Dendritic cell treated with granulocyte-macrophage colony-stimulating factor and Interleukin-4, amounts not matched to agents 40 ng/mL and 50 ng/mL, for 4 days (primary cell): ENCODE results near the gene ADCK1.

Experiments used
- H3K27ac Mint-ChIP-seq: one replicate; pipeline ENCODE4 v1.8.0; 2022; ENCODE audit warnings: mild to moderate bottlenecking, mixed read lengths
- H3K27me3 Mint-ChIP-seq: one replicate; pipeline ENCODE4 v1.8.0; 2022; ENCODE audit warnings: mild to moderate bottlenecking, mixed read lengths
- H3K36me3 Mint-ChIP-seq: one replicate; pipeline ENCODE4 v1.8.0; 2022; ENCODE audit warnings: low read depth, mixed read lengths
- H3K4me1 Mint-ChIP-seq: one replicate; pipeline ENCODE4 v1.8.0; 2022; ENCODE audit warnings: low read depth, mixed read lengths
- H3K4me3 Mint-ChIP-seq: one replicate; pipeline ENCODE4 v1.8.0; 2022; ENCODE audit warnings: mild to moderate bottlenecking, moderate library complexity, mixed read lengths
- H3K9me3 Mint-ChIP-seq: one replicate; pipeline ENCODE4 v1.8.0; 2022; ENCODE audit warnings: mixed read lengths
- intact Hi-C: fragments of 100-400 bp; cut with micrococcal nuclease; formaldehyde crosslinking; loops from one replicate; pipeline ENCODE4 v1.15.0; 2022

ADCK1 gene

GRCh38 chr14:77864085-77864484, 64.2 kb downstream of the ADCK1 start:
- H3K27me3 Mint-ChIP-seq, result no peaks in the 10 kb centered on the region
- no peak overlapping the region for H3K4me3 Mint-ChIP-seq
- H3K36me3 Mint-ChIP-seq, result peaks cover 46% of the 10 kb centered on the region
- intact Hi-C loops, result loop anchor here (5.0 kb wide), 1 partner anchor 733 kb away; no protein-coding TSS in a partner anchor
- peaks cover 8% of the 10 kb centered on the region for H3K9me3 Mint-ChIP-seq
- H3K27ac Mint-ChIP-seq, result no peak overlapping the region
- peaks cover 13% of the 10 kb centered on the region for H3K4me1 Mint-ChIP-seq

- Mint-ChIP-seq H3K27me3 (no peaks in the 10 kb centered on the region), H3K4me3 (no peak overlapping the region), H3K4me1 (peaks cover 14% of the 10 kb centered on the region), H3K9me3 (peaks cover 8% of the 10 kb centered on the region), H3K27ac (no peak overlapping the region), H3K36me3 (peaks cover 44% of the 10 kb centered on the region)
- intact Hi-C loops, result loop anchor here (5.0 kb wide), 1 partner anchor 733 kb away; no protein-coding TSS in a partner anchor
Measured at GRCh38 chr14:77864580-77864979, 64.7 kb downstream of the ADCK1 start.

GRCh38 chr14:77865455-77865854, 65.5 kb downstream of the ADCK1 start:
- Mint-ChIP-seq H3K27me3 (no peaks in the 10 kb centered on the region), H3K4me1 (peaks cover 14% of the 10 kb centered on the region), H3K4me3 (no peak overlapping the region), H3K27ac (no peak overlapping the region), H3K9me3 (peaks cover 8% of the 10 kb centered on the region), H3K36me3 (peaks cover 36% of the 10 kb centered on the region)
- intact Hi-C loops, result no loop called here

GRCh38 chr14:77866932-77867331, 67.0 kb downstream of the ADCK1 start:
- Mint-ChIP-seq H3K36me3 (peaks cover 31% of the 10 kb centered on the region), H3K9me3 (peaks cover 8% of the 10 kb centered on the region), H3K27me3 (no peaks in the 10 kb centered on the region), H3K27ac (no peak overlapping the region), H3K4me3 (no peak overlapping the region), H3K4me1 (peaks cover 14% of the 10 kb centered on the region)
- intact Hi-C loops, result no loop called here

GRCh38 chr14:77867476-77867875, 67.6 kb downstream of the ADCK1 start:
- intact Hi-C loops, result no loop called here
- Mint-ChIP-seq H3K27me3 (no peaks in the 10 kb centered on the region), H3K9me3 (peaks cover 8% of the 10 kb centered on the region), H3K27ac (no peak overlapping the region), H3K4me3 (no peak overlapping the region), H3K36me3 (peaks cover 37% of the 10 kb centered on the region), H3K4me1 (peaks cover 14% of the 10 kb centered on the region)

GRCh38 chr14:77868552-77869285, 68.8 kb downstream of the ADCK1 start:
- Mint-ChIP-seq H3K36me3 (peaks cover 46% of the 10 kb centered on the region), H3K4me1 (peaks cover 6% of the 10 kb centered on the region), H3K4me3 (no peak overlapping the region), H3K27me3 (no peaks in the 10 kb centered on the region), H3K27ac (no peak overlapping the region), H3K9me3 (peaks cover 16% of the 10 kb centered on the region)
- intact Hi-C loops, result no loop called here

GRCh38 chr14:77869340-77869739, 69.4 kb downstream of the ADCK1 start:
- H3K4me3 Mint-ChIP-seq, result no peak overlapping the region
- H3K9me3 Mint-ChIP-seq, result peaks cover 22% of the 10 kb centered on the region
- H3K4me1 Mint-ChIP-seq, result peaks cover 6% of the 10 kb centered on the region
- peaks cover 47% of the 10 kb centered on the region for H3K36me3 Mint-ChIP-seq
- intact Hi-C loops, result no loop called here
- no peaks in the 10 kb centered on the region for H3K27me3 Mint-ChIP-seq
- no peak overlapping the region for H3K27ac Mint-ChIP-seq

GRCh38 chr14:77870646-77871045, 70.7 kb downstream of the ADCK1 start:
- no peaks in the 10 kb centered on the region for H3K27me3 Mint-ChIP-seq
- H3K36me3 Mint-ChIP-seq, result peaks cover 48% of the 10 kb centered on the region
- peaks cover 6% of the 10 kb centered on the region for H3K4me1 Mint-ChIP-seq
- intact Hi-C loops, result no loop called here
- no peak overlapping the region for H3K4me3 Mint-ChIP-seq
- H3K27ac Mint-ChIP-seq, result no peak overlapping the region
- H3K9me3 Mint-ChIP-seq, result peaks cover 22% of the 10 kb centered on the region

- no peaks in the 10 kb centered on the region for H3K27me3 Mint-ChIP-seq
- H3K27ac Mint-ChIP-seq, result no peak overlapping the region
- H3K36me3 Mint-ChIP-seq, result peaks cover 49% of the 10 kb centered on the region
- H3K4me1 Mint-ChIP-seq, result peaks cover 6% of the 10 kb centered on the region
- peaks cover 17% of the 10 kb centered on the region for H3K9me3 Mint-ChIP-seq
- no peak overlapping the region for H3K4me3 Mint-ChIP-seq
- intact Hi-C loops, result no loop called here
Measured at GRCh38 chr14:77872152-77872551, 72.2 kb downstream of the ADCK1 start.

- no peak overlapping the region for H3K4me3 Mint-ChIP-seq
- peaks cover 17% of the 10 kb centered on the region for H3K9me3 Mint-ChIP-seq
- peaks cover 6% of the 10 kb centered on the region for H3K4me1 Mint-ChIP-seq
- no peak overlapping the region for H3K27ac Mint-ChIP-seq
- intact Hi-C loops, result no loop called here
- no peaks in the 10 kb centered on the region for H3K27me3 Mint-ChIP-seq
- H3K36me3 Mint-ChIP-seq, result peaks cover 42% of the 10 kb centered on the region
Measured at GRCh38 chr14:77872983-77873382, 73.1 kb downstream of the ADCK1 start.

- Mint-ChIP-seq H3K9me3 (peaks cover 8% of the 10 kb centered on the region), H3K36me3 (peaks cover 36% of the 10 kb centered on the region), H3K27ac (no peak overlapping the region), H3K4me3 (no peak overlapping the region), H3K4me1 (no peaks in the 10 kb centered on the region), H3K27me3 (no peaks in the 10 kb centered on the region)
- intact Hi-C loops, result no loop called here
Measured at GRCh38 chr14:77878783-77879182, 78.9 kb downstream of the ADCK1 start.

GRCh38 chr14:77880056-77880455, 80.1 kb downstream of the ADCK1 start:
- H3K4me3 Mint-ChIP-seq, result no peak overlapping the region
- H3K9me3 Mint-ChIP-seq, result no peaks in the 10 kb centered on the region
- H3K27ac Mint-ChIP-seq, result no peak overlapping the region
- intact Hi-C loops, result no loop called here
- no peaks in the 10 kb centered on the region for H3K27me3 Mint-ChIP-seq
- peaks cover 24% of the 10 kb centered on the region for H3K36me3 Mint-ChIP-seq
- no peaks in the 10 kb centered on the region for H3K4me1 Mint-ChIP-seq

- Mint-ChIP-seq H3K27me3 (no peaks in the 10 kb centered on the region), H3K9me3 (no peaks in the 10 kb centered on the region), H3K27ac (no peak overlapping the region), H3K4me1 (no peaks in the 10 kb centered on the region), H3K36me3 (peaks cover 15% of the 10 kb centered on the region), H3K4me3 (no peak overlapping the region)
- intact Hi-C loops, result no loop called here
Measured at GRCh38 chr14:77882098-77882497, 82.2 kb downstream of the ADCK1 start.

- Mint-ChIP-seq H3K9me3 (peaks cover under 1% of the 10 kb centered on the region), H3K4me1 (no peaks in the 10 kb centered on the region), H3K36me3 (peaks cover 21% of the 10 kb centered on the region), H3K27ac (no peak overlapping the region), H3K27me3 (no peaks in the 10 kb centered on the region), H3K4me3 (no peak overlapping the region)
- intact Hi-C loops, result no loop called here
Measured at GRCh38 chr14:77882636-77883035, 82.7 kb downstream of the ADCK1 start.
